MM.1S (cell line): ENCODE measurements around the gene MYRIP.

ENCODE experiments used
- CTCF ChIP-seq: fragments of 300-600 bp; sonication (generic); IDR thresholded peaks from 2 replicates; pipeline ENCODE4 v1.5.1; 2016; ENCODE audit warnings: antibody characterized with exemption, low read length, mixed read lengths
- EZH2 ChIP-seq: fragments of 300-600 bp; sonication (generic); optimal IDR thresholded peaks from 2 replicates; pipeline ENCODE3; 2017; ENCODE audit warnings: low read depth, mild to moderate bottlenecking, antibody characterized with exemption, low read length, mixed read lengths
- EZH2phosphoT487 ChIP-seq: fragments of 300-600 bp; sonication (generic); IDR thresholded peaks from 2 replicates; pipeline ENCODE4 v1.6.1; 2018; ENCODE audit warnings: antibody characterized with exemption, low read length

GRCh38 chr3:39781632-39782031 is 27.8 kb upstream of the MYRIP start:
- TF ChIP-seq EZH2 = no peak
- no peak for TF ChIP-seq CTCF
- TF ChIP-seq EZH2phosphoT487 = no peak
